Stimulated activated CD8-positive, alpha-beta memory T cell treated with anti-CD3 and anti-CD28 coated beads, Interleukin-15, amount 100 ng/mL, for 4 hours (primary cell): ENCODE data around the gene MUSTN1.

ENCODE experiments used
- DNase-seq, 2 donors: peaks; one replicate each; pipeline ENCODE4 v3.0.0-alpha.2; 2020; ENCODE audit warnings: low read depth in 2 of 2

The MUSTN1 gene

GRCh38 chr3:52834871-52835501 is at the start of gene MUSTN1:
MUSTN1 (minus strand) TSS chr3:52835019; CDS start chr3:52834948, 71 bp downstream.
- no peak for DNase-seq

- no peak for DNase-seq
These were observed 47.6 kb upstream of the MUSTN1 start for GRCh38 chr3:52882377-52882776.

- DNase-seq = no peak
These were observed 47.1 kb upstream of the MUSTN1 start for GRCh38 chr3:52881871-52882270.

- DNase-seq = no peak
These were observed 45.7 kb upstream of the MUSTN1 start for GRCh38 chr3:52880474-52880873.

GRCh38 chr3:52880047-52880446 is 45.2 kb upstream of the MUSTN1 start:
- DNase-seq = no peak

- DNase-seq = no peak
These were observed 44.8 kb upstream of the MUSTN1 start for GRCh38 chr3:52879581-52879980.

GRCh38 chr3:52879090-52879489 is 44.3 kb upstream of the MUSTN1 start:
- DNase-seq = no peak

- no peak for DNase-seq
These were observed 42.3 kb upstream of the MUSTN1 start for GRCh38 chr3:52877085-52877484.

- no peak for DNase-seq
These were observed 40.2 kb upstream of the MUSTN1 start for GRCh38 chr3:52874864-52875587.

- no peak for DNase-seq
These were observed 39.4 kb upstream of the MUSTN1 start for GRCh38 chr3:52874160-52874701.

GRCh38 chr3:52873433-52874159 is 38.8 kb upstream of the MUSTN1 start:
- no peak for DNase-seq

GRCh38 chr3:52872245-52872644 is 37.4 kb upstream of the MUSTN1 start:
- DNase-seq = no peak

- DNase-seq = no peak
These were observed 36.9 kb upstream of the MUSTN1 start for GRCh38 chr3:52871761-52872160.

- no peak for DNase-seq
These were observed 35.7 kb upstream of the MUSTN1 start for GRCh38 chr3:52870471-52870870.

GRCh38 chr3:52866427-52866826 is 31.6 kb upstream of the MUSTN1 start:
- DNase-seq = no peak

GRCh38 chr3:52865994-52866393 is 31.2 kb upstream of the MUSTN1 start:
- no peak for DNase-seq

- DNase-seq = no peak
These were observed 25.6 kb upstream of the MUSTN1 start for GRCh38 chr3:52860424-52860768.

GRCh38 chr3:52859686-52860423 is 25.0 kb upstream of the MUSTN1 start:
- DNase-seq = no peak

GRCh38 chr3:52857864-52858263 is 23.0 kb upstream of the MUSTN1 start:
- DNase-seq = no peak

- no peak for DNase-seq
These were observed 22.3 kb upstream of the MUSTN1 start for GRCh38 chr3:52857133-52857532.

- no peak for DNase-seq
These were observed 21.8 kb upstream of the MUSTN1 start for GRCh38 chr3:52856666-52857065.

GRCh38 chr3:52854013-52854412 is 19.2 kb upstream of the MUSTN1 start:
- DNase-seq = no peak
